ENCODE data around the gene IBA57.

The IBA57 gene

GRCh38 chr1:228144193-228144992 lies 21.2 kb upstream of the IBA57 start:
- TF ChIP-seq CTCF (IDR thresholded peaks at IDR 0.05; ENCODE audit: borderline replicate concordance, control extremely low read depth, extremely low read depth, insufficient read depth, missing control alignments): no peak
- in situ Hi-C loops (cut with MboI; ENCODE audit: low sequenced_read_pairs, unreplicated experiment): no loop called here
- DNase-seq (ENCODE audit: low spot score): peak; percentile 15

- peak; percentile 10 for DNase-seq (ENCODE audit: low spot score)
- in situ Hi-C loops (cut with MboI; ENCODE audit: low sequenced_read_pairs, unreplicated experiment): no loop called here
- no peak for TF ChIP-seq CTCF (IDR thresholded peaks at IDR 0.05; ENCODE audit: borderline replicate concordance, control extremely low read depth, extremely low read depth, insufficient read depth, missing control alignments)
Measured at GRCh38 chr1:228144993-228145343, 20.6 kb upstream of the IBA57 start.

DNA sequence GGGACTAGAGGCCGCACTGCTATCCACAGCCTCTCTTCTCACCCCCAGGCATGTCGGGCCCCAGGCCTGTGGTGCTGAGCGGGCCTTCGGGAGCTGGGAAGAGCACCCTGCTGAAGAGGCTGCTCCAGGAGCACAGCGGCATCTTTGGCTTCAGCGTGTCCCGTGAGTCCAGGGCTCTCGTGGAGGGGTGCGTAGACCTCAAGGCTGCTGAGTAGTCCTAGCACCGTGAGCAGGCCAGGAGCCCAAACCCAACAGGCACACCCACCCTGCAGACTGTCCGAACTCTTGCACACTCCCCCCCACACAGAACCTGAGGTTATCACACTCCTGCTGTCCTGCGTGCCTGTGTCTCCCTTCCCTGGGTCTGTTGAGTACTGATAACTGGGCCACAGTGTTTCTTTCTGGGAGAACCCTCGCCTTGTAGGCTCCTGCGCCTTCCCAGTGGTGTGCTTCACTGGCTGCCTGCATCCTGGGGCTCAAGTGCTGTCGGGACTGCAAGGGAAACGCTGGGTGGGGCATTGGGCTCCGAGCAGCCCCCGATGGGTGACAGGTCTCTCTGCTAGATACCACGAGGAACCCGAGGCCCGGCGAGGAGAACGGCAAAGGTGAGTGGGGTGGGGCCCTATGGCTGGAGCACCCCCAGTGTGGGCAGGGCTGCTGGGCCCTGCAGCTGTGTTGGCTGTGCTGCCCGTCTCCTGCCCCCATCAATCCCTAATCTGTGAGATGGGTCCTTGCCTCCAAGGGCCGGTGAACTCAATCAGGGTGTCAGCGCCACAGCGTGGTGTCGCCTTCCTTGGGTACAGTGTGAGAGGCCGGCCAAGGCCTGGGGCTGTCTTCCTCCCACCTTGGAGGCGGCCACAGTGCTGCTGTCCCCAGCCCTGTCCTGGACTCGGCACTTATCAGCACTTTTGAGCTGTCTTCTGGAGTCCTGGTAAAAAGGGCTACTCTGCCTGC lies 19.9 kb upstream of the IBA57 start:
- TF ChIP-seq CTCF (IDR thresholded peaks at IDR 0.05; ENCODE audit: borderline replicate concordance, control extremely low read depth, extremely low read depth, insufficient read depth, missing control alignments): no peak
- peak; percentile 17 for DNase-seq (ENCODE audit: low spot score)
- in situ Hi-C loops (cut with MboI; ENCODE audit: low sequenced_read_pairs, unreplicated experiment): no loop called here

DNA sequence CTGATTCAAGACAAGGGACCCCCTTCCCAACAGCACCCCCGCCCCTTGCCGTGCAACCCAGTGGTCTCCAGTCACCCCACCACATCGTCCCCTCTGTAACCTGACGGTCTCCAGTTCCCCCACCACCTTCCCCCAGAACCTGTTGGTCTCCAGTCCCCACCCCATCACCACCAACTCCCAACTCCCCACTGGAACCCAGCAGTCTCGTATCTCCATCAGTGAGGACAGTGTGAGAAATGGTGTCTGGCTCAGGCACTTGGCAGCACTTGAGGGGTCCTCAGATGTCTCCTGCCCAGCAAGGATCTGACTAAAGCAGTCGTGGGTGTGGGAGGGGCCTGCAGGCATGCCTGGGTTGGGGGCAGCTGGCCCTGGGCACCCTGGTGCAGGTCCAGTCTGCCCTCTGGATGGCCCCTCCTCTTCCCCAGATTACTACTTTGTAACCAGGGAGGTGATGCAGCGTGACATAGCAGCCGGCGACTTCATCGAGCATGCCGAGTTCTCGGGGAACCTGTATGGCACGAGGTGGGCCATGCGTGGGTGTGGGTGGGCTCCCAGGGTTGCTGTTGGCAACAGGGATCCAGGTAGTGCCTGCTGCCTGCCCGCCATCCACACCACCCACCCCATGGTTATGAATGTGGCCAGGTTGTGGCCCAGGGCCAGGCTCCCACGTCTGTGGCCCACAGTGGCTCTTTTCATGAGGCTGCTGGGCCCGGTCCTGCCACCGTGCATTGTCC lies 19.0 kb upstream of the IBA57 start:
- no peak for TF ChIP-seq CTCF (IDR thresholded peaks at IDR 0.05; ENCODE audit: borderline replicate concordance, control extremely low read depth, extremely low read depth, insufficient read depth, missing control alignments)
- in situ Hi-C loops (cut with MboI; ENCODE audit: low sequenced_read_pairs, unreplicated experiment): no loop called here
- DNase-seq (ENCODE audit: low spot score): peak; percentile 27

DNA sequence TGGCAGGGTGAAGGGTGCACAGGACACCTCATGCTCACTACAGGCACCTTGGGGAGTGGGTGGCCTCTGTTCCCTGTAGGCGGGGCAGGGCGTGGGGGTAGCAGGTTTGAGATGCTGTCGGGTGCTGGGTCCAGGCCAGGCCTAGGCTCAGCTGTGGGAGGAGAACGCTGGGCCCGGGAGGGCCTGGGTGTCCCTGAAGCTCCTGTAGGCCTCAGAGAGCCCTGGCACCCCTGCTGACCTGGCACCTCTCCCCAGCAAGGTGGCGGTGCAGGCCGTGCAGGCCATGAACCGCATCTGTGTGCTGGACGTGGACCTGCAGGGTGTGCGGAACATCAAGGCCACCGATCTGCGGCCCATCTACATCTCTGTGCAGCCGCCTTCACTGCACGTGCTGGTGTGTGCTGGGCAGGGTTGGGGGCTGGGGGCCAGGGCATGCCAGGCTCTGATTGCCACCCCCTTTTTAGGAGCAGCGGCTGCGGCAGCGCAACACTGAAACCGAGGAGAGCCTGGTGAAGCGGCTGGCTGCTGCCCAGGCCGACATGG lies 18.4 kb upstream of the IBA57 start:
- DNase-seq (ENCODE audit: low spot score): peak; percentile 20
- TF ChIP-seq CTCF (IDR thresholded peaks at IDR 0.05; ENCODE audit: borderline replicate concordance, control extremely low read depth, extremely low read depth, insufficient read depth, missing control alignments): no peak
- in situ Hi-C loops (cut with MboI; ENCODE audit: low sequenced_read_pairs, unreplicated experiment): no loop called here

DNA sequence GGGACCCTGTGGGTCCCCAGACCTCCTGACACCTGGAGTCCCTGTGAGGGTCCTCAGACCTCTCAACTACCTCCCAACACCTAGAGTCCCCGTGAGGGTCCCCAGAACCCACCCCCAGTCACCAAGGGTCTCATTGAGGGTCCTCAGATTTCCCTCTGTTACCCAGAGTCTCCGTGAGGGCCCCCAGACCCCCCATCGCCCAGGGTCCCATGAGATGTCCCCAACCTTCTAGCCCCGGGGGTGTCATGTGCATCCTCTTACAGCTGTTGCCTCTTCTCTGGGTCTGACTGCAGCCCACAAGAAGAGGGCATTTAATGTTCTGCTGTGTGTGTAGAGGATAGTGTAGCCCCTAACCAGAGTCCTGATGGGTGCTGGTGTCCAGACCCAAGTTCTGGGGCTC lies 17.8 kb upstream of the IBA57 start:
- DNase-seq (ENCODE audit: low spot score): no peak
- TF ChIP-seq CTCF (IDR thresholded peaks at IDR 0.05; ENCODE audit: borderline replicate concordance, control extremely low read depth, extremely low read depth, insufficient read depth, missing control alignments): no peak
- in situ Hi-C loops (cut with MboI; ENCODE audit: low sequenced_read_pairs, unreplicated experiment): no loop called here
